HCT116 (cell line): ENCODE results near the gene KCNQ4.
A peak's percentile ranks its signal among the peaks of the same experiment; 100 is the strongest.

Source experiments
- ATF3 ChIP-seq: IDR thresholded peaks from 2 replicates; pipeline ENCODE4 v1.6.1; 2012
- CTCF ChIP-seq, 3 experiments: fragments of 200-600 bp in 1 of 3; sonication (generic) in 1 of 3; IDR thresholded peaks in 2 of 3; conservative IDR thresholded peaks in 1 of 3; 2 replicates each; pipeline ENCODE4 v1.5.1; 2012 to 2017; ENCODE audit warnings: low read depth in 2 of 3, low read length in 2 of 3, antibody characterized with exemption in 1 of 3, borderline replicate concordance in 1 of 3, control low read depth in 1 of 3, mild to moderate bottlenecking in 1 of 3, mixed read lengths in 1 of 3, mixed run types in 1 of 3, moderate library complexity in 1 of 3; ENCODE audit not compliant: insufficient read depth in 1 of 3
- EGR1 ChIP-seq: IDR thresholded peaks from 2 replicates; pipeline ENCODE4 v1.6.1; 2012; ENCODE audit warnings: low read depth
- ELF1 ChIP-seq: IDR thresholded peaks from 2 replicates; pipeline ENCODE4 v1.6.1; 2012; ENCODE audit warnings: low read depth, borderline replicate concordance
- EZH2 ChIP-seq: fragments of 200-600 bp; sonication (generic); IDR thresholded peaks from 2 replicates; pipeline ENCODE4 v1.6.1; 2017; ENCODE audit warnings: antibody characterized with exemption, mixed run types
- EZH2phosphoT487 ChIP-seq: fragments of 200-600 bp; IDR thresholded peaks from 2 replicates; pipeline ENCODE4 v1.6.1; 2018; ENCODE audit warnings: antibody characterized with exemption, borderline replicate concordance
- MAX ChIP-seq: IDR thresholded peaks from 2 replicates; pipeline ENCODE4 v1.6.1; 2012
- POLR2A ChIP-seq: IDR thresholded peaks from 2 replicates; pipeline ENCODE4 v1.7.0; 2011; ENCODE audit warnings: borderline replicate concordance; ENCODE audit not compliant: insufficient read depth, insufficient read length; ENCODE audit errors: extremely low read depth
- POLR2AphosphoS5 ChIP-seq: IDR thresholded peaks from 2 replicates; pipeline ENCODE4 v1.6.1; 2011; ENCODE audit warnings: mild to moderate bottlenecking, low read depth, low read length, moderate library complexity
- RAD21 ChIP-seq: IDR thresholded peaks from 2 replicates; pipeline ENCODE4 v1.6.1; 2012; ENCODE audit warnings: low read depth, mild to moderate bottlenecking
- SP1 ChIP-seq: IDR thresholded peaks from 2 replicates; pipeline ENCODE4 v1.6.1; 2012; ENCODE audit warnings: low read depth
- TCF7L2 ChIP-seq: IDR thresholded peaks from 2 replicates; pipeline ENCODE4 v1.7.0; 2011; ENCODE audit warnings: borderline replicate concordance, inconsistent platforms; ENCODE audit not compliant: insufficient read depth, insufficient read length; ENCODE audit errors: extremely low read depth
- ZNF274 ChIP-seq: fragments of 200-500 bp; sonication (Bioruptor generic); IDR thresholded peaks from 2 replicates; pipeline ENCODE4 v1.6.1; 2014; ENCODE audit warnings: mild to moderate bottlenecking, low read depth, low read length, inconsistent platforms

- TF ChIP-seq CTCF (IDR thresholded peaks at IDR 0.05 in 2 of 3, conservative IDR thresholded peaks at IDR 0.05 in 1 of 3; ENCODE audit: borderline replicate concordance in 1 of 3, insufficient read depth in 1 of 3, low read depth in 2 of 3, low read length in 2 of 3) (no peak), MAX (no peak), ATF3 (no peak), POLR2A (no peak), RAD21 (no peak), EGR1 (peak; percentile 24; the same call in 1 of the 2 replicates), EZH2phosphoT487 (no peak), TCF7L2 (peak; percentile 17), ELF1 (no peak), EZH2 (no peak), POLR2AphosphoS5 (no peak), ZNF274 (no peak), SP1 (no peak)
Measured at GRCh38 chr1:40802078-40802741, 18.6 kb downstream of the KCNQ4 start.
